ENCODE data around the gene PTPRD. TPM values are rescaled to one million over a fixed set of nuclear protein-coding genes. Genes with fewer than 3 reads are reported as not detected.

Gene PTPRD
- total and polyA plus RNA-seq, 9 donors, result 16.2 to 231 (median 85.8) TPM

DNA sequence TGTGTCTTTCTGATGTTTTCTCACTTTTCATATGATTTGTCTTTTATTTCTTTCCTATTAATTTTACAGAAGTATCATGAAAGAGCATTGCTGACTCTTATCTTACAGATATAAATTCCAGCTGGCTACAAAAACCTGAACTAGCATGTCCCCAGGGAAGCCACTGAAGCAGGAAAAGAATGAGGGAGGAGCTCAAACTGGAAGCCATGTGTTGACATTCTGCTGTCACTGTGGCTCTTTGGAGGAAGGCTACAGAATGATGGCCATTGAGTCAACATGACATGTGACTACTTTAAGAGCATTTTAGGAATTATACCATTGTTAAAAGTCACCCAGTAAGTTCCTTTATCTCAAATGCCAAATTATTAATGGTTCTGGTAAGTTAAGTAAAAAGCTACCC is 2174.9 kb downstream of the PTPRD start:
- intact Hi-C loops (cut with DNase I), result no loop called here

DNA sequence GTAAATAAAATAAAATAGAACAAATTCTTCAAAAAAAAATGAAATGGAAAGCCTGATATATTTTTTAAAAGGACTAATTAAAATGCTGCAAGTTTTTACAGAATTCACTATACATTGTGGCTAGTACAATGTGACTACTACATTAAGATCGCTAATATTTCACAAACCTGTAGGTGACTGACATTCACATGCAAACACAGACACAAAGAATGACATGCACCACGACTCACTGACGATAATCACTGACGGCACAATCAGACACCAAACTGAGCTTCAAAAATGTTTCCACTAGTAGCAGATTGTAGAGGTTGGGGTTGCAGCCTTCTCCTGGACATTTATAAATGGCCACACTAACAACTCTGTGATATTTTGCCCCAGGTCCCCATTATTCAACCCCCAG is 2175.5 kb downstream of the PTPRD start:
- no peaks in the 10 kb centered on the region for H3K4me1 ChIP-seq (ENCODE audit: insufficient read depth)
- 90 to 94% (median 93%) methylated on average over 4 of the region's 4 CpGs for WGBS, 3 donors
- TF ChIP-seq EP300 (IDR thresholded peaks at IDR 0.05), result no peak
- TF ChIP-seq POLR2A (IDR thresholded peaks at IDR 0.05), result no peak
- TF ChIP-seq, protein P1, sequence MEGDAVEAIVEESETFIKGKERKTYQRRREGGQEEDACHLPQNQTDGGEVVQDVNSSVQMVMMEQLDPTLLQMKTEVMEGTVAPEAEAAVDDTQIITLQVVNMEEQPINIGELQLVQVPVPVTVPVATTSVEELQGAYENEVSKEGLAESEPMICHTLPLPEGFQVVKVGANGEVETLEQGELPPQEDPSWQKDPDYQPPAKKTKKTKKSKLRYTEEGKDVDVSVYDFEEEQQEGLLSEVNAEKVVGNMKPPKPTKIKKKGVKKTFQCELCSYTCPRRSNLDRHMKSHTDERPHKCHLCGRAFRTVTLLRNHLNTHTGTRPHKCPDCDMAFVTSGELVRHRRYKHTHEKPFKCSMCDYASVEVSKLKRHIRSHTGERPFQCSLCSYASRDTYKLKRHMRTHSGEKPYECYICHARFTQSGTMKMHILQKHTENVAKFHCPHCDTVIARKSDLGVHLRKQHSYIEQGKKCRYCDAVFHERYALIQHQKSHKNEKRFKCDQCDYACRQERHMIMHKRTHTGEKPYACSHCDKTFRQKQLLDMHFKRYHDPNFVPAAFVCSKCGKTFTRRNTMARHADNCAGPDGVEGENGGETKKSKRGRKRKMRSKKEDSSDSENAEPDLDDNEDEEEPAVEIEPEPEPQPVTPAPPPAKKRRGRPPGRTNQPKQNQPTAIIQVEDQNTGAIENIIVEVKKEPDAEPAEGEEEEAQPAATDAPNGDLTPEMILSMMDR (IDR thresholded peaks at IDR 0.05), result no peak
- no peaks in the 10 kb centered on the region for H3K9me3 ChIP-seq
- no peak overlapping the region for H3K4me3 ChIP-seq
- H3K27ac ChIP-seq, result no peak overlapping the region
- no peak for DNase-seq
- H3K36me3 ChIP-seq, result no peaks in the 10 kb centered on the region
- H3K27me3 ChIP-seq, result no peaks in the 10 kb centered on the region
- intact Hi-C loops (cut with DNase I), result no loop called here

More for the DNA sequence above, 2174.9 kb downstream of the PTPRD start:
- Histone ChIP-seq H3K36me3 (no peaks in the 10 kb centered on the region), H3K27me3 (no peaks in the 10 kb centered on the region), H3K27ac (no peak overlapping the region), H3K4me1 (ENCODE audit: insufficient read depth) (no peaks in the 10 kb centered on the region), H3K9me3 (no peaks in the 10 kb centered on the region), H3K4me3 (no peak overlapping the region)
- DNase-seq, result no peak
- TF ChIP-seq, protein P1 (IDR thresholded peaks at IDR 0.05), result no peak
- TF ChIP-seq POLR2A (IDR thresholded peaks at IDR 0.05), result no peak
- no peak for TF ChIP-seq EP300 (IDR thresholded peaks at IDR 0.05)

DNA sequence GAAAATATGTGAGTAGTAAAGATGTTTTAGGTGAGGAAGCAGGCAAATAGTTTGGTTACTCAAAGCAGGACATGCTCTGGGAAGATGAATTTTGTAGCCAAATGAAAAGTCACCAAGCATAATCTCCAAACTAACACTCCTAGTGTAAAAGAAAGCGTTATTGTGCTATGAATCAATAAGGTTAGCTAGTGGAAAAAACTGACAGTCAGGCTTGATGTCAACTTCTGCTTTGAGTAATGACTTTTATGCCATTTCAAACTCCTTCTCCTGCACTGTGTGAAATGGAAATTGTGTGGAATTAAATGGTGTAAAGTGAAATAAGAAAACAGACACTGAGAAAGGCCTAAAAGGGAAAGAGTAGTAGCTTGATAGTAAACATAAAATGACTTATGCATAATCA is 2176.0 kb downstream of the PTPRD start:
- Histone ChIP-seq H3K27me3 (no peaks in the 10 kb centered on the region), H3K4me1 (ENCODE audit: insufficient read depth) (no peaks in the 10 kb centered on the region), H3K4me3 (no peak overlapping the region), H3K9me3 (no peaks in the 10 kb centered on the region), H3K36me3 (no peaks in the 10 kb centered on the region), H3K27ac (no peak overlapping the region)
- WGBS, 3 donors, result 80 to 87% (median 83%) methylated on average over 1 of the region's 1 CpG
- no peak for DNase-seq
- TF ChIP-seq POLR2A (IDR thresholded peaks at IDR 0.05), result no peak
- TF ChIP-seq EP300 (IDR thresholded peaks at IDR 0.05), result no peak
- TF ChIP-seq, protein P1 (IDR thresholded peaks at IDR 0.05), result no peak
- intact Hi-C loops (cut with DNase I), result no loop called here

DNA sequence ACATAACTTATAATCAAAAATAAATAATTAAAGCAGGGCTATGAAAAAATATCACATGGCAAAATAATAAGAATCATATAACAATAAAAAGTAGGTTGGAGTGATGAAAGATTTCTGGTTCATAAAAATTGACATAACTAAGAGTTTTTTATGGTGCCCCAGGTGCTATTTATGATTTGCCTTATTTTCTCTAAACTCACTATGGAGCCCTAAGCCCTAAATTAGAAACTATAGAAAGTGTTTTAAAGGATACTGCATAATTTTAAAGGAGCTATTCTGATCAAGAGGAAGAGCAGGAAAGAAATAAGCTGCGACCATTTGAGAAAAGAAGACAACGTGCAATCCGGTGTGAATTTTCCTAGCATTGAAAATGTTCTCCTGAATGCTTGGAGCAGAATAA is 2178.2 kb downstream of the PTPRD start:
- Histone ChIP-seq H3K4me3 (no peak overlapping the region), H3K36me3 (no peaks in the 10 kb centered on the region), H3K27ac (no peak overlapping the region), H3K27me3 (no peaks in the 10 kb centered on the region), H3K9me3 (no peaks in the 10 kb centered on the region), H3K4me1 (ENCODE audit: insufficient read depth) (no peaks in the 10 kb centered on the region)
- intact Hi-C loops (cut with DNase I), result no loop called here
- no peak for DNase-seq
- 94 to 99% (median 98%) methylated on average over 3 of the region's 3 CpGs for WGBS, 3 donors
- no peak for TF ChIP-seq EP300 (IDR thresholded peaks at IDR 0.05)
- TF ChIP-seq, protein P1 (IDR thresholded peaks at IDR 0.05), result no peak
- TF ChIP-seq POLR2A (IDR thresholded peaks at IDR 0.05), result no peak

DNA sequence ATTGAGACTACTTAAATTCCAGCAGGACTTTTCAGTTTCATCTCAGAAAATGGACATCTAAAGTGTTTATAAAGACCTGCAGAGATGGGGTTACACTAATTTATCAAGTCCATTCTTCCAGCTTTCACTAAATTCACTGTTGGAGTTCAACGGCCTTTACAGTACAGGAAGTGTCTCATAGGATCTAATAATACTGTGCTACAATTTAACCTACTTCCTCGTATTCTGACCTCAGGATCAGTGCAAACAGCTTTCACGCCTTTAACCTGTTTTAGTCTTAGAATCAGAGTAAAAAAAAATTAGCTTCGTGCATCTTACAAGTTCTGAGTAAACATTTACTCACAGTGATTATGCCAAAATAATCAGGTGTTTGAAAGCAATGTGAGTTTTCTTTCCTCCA is 2180.6 kb downstream of the PTPRD start:
- Histone ChIP-seq H3K36me3 (no peaks in the 10 kb centered on the region), H3K9me3 (no peaks in the 10 kb centered on the region), H3K4me3 (no peak overlapping the region), H3K4me1 (ENCODE audit: insufficient read depth) (no peaks in the 10 kb centered on the region), H3K27me3 (no peaks in the 10 kb centered on the region), H3K27ac (no peak overlapping the region)
- no peak for DNase-seq
- no peak for TF ChIP-seq EP300 (IDR thresholded peaks at IDR 0.05)
- no peak for TF ChIP-seq POLR2A (IDR thresholded peaks at IDR 0.05)
- TF ChIP-seq, protein P1 (IDR thresholded peaks at IDR 0.05), result no peak
- intact Hi-C loops (cut with DNase I), result no loop called here
- 83 to 90% (median 84%) methylated on average over 4 of the region's 4 CpGs for WGBS, 3 donors

Data from ovary (tissue), 9 donors.